Renal pelvis (tissue), 4 donors: ENCODE measurements around the gene SBF1. TPM values are rescaled to one million over a fixed set of nuclear protein-coding genes. Genes with fewer than 3 reads are reported as not detected.

Experiments used
- DNase-seq: peaks from one replicate; pipeline ENCODE4 v3.0.0-alpha.2; 2013
- polyA plus RNA-seq, 3 donors: library from polyadenylated mRNA; unstranded; fragments of 120-200 nt; gene quantifications; one replicate each; pipeline ENCODE4 v1.2.1, GENCODE V29; 2013; ENCODE audit not compliant: insufficient read length in 3 of 3

The SBF1 gene
- polyA plus RNA-seq, 3 donors, result 42.2 to 51.0 (median 42.9) TPM

DNA sequence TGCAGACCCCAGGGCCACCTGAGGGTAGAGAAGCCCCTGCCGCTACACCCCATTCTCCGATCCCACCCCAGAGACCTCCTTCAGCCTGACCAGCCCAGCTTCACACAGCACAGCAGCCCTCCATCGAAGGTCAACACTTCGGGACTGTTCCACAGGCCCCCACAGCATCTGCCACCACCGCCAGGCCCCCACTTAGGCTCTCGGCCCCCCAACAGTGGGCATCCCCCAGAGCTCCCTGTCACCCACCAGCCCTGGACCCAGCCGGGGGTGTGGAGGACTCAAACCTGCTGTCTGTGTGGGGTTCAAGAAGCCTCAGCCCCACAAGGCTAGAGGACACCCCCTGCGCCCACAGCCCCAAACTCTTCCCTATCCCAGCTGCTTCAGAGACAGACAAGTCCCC, 6.2 kb downstream of the SBF1 start:
- DNase-seq, result no peak

DNA sequence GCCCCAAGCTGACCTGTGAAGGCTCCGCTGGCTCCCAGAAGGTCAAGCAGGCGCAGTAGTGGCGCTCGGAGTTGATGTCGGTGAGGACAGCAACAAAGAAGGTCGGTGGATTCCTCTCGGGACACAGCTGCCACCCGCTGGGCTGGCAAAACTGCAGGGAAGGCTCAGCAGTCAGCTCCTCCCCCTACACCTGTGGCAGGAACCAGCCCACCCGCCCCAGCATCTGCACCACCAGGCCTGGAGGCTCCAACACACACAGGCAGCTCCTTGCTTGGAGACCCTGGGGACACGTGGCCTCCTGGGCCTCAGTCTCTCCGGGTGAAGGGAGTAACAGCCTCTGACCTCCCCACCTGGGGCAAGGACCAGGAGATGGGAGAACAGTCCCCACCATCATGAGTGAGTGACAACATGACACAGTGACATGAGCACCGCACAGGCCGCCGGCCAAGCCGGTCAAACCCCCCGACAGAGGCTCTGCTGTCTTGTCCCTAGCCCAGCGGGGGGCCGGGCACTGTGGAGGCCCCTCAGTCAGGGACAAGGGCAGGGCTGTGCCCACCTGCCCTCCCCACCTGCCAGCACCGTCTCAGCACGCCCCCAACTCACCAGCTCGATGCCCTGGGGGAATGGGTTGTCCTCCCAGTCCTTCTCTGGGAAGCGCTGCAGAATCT, 6.9 kb downstream of the SBF1 start:
- no peak for DNase-seq

DNA sequence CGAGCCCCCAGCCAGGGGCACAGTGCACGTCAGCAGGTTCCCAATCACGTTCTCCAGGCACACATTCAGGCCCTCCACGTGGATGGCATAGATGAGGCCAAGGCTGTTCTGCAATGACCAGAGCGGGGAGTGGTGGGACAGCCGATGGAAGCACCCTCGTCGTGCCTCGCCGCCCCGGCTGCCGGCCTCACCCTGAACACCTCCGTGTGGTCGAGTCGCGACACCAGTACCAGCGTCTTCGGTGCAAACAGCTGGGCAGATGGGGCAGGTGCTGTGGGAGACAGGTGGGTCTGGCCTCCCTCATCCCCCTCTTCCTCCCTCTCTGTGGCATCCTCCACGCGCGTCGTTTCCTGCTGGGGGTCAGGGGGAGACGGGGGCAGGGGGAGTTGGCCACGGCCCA, 7.5 kb downstream of the SBF1 start:
- no peak for DNase-seq

DNA sequence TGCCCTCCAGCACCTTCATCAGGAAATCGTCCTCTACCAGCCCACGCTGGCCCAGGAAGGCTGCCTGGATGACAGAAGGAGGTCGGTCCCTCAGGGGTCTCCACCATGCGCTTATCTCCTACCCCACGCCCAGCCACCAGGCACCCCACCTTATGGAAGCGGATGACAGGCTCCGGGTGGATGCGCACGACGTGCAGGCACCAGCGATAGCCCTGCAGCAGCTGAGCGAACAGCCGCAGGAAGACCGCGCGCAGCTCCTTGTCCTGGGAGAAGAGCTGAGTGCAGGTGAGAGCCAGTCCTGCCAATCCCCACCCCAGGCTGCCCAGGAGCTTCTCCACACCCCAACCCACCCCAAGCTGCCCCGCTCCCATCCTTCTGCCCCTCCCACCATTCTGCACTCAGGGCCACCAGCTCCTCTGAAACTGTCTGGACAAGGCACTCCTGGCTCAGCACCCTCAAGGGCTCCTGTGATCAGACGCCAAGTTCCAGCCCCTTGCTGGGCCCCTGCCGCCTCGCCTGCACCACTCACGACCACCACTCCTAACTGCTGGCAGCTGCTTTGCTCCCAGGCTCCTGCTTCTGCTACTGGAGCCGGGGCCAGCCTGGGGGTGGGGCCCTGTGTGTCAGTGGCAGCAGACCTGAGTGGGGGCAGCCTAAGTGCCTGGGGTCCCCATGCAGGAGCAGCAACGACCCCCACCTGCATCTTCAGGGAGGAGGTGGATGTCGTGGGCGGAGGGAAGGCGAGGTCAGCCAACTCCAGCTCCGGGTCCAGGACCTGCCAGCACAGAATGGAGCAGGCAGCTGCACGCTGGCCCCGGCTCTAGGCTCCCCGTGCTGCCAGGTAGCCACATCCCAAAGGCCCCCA, 9.5 kb downstream of the SBF1 start:
- no peak for DNase-seq

DNA sequence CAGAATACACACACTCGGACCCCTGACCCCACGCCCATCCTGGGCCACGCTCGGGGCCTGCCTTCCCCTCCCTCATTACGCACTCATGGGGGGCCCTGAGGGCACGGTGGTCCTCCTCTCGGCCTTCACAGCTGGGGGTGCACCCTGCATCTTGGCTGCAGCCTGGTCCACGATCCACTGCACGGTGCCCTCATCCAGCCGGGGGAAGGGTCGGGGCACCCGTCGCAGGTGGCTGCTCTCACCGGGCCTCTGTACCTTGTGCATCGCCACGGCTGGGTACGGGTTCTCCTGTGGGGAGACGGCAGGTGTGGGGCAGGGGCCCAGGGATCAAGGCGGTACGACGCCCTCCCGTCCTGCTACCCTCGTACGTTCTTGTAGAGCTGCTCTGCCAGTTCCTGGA, 10.4 kb downstream of the SBF1 start:
- DNase-seq, result no peak

DNA sequence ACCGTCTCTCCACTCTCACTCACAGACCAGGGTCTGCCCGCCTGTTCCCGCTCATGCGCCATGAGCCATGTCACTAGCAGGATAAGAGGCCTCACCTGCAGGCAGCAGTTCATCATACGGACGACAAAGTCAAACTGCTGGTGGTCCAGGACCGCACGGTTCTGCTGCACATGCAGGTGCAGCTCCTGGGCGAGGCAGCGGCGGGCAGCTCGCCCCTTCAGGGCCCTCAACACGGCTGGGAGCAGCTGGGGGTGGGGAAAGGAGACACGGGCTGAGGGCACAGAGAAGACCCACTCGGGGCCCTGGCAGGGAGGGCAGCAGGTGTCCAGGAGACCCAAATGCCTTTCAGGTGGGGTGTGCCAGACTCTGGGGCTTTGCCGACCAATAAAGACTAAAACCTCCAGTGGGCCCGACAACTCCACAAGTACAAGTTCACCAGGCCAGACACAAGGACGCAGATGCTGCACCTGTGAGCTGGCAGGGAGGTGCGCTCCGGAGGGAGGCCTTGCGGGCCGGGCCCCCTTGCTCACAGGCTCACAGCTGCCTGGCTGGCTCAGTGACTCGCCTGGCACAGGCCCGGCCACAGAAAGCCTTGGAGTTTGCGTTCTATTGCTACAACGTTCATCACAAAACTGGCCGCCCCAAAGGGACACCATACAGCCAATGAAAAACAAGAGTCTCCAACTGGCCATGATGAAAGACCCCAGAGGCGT, 11.5 kb downstream of the SBF1 start:
- no peak for DNase-seq

DNA sequence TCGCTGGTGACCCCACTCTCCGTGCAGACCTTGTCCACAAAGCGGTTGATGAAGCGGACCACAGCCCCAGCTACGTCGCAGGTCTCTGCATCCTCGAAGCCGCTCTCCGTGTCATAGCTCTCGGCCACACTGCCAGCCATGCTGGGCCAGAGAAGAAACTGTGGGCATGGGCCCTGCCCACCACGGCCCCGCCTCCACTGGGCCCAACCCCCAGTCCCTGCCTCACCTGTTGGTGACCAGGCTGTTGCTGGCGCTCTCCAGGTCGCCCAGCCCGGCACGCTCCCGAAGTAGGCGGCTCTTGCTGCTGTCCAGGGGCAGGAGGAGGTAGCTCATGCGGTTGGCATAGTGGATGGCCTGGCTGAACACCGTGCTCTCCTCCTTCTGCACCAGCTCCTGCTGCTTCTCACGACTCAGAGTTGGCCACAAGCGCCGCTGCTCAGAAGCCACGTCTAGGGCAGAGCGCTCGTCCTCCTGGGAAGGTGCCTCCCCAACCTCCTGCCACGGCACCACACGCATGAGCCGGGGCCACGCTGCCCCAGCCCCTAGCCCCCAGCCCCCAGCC, 12.8 kb downstream of the SBF1 start:
- no peak for DNase-seq

DNA sequence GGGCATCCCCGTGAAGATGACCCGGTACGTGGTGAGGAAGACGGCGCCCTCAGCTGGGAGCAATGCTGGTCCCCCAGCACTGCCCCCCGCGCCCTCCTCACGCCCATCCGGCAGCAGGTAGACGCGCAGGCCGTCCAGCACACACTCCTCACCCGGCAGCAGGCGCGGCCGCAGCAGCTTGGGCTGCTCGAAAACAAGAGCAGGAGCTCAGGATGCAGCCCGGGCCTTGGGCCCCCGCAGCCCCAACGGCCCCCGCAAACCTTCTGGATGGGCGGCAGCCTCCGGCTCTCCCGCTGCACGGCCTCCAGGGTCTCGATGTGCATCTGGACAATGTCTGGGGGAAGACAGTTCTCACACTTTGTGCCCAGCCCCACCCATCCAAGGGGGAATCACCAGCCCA, 13.3 kb downstream of the SBF1 start:
- DNase-seq, result no peak

DNA sequence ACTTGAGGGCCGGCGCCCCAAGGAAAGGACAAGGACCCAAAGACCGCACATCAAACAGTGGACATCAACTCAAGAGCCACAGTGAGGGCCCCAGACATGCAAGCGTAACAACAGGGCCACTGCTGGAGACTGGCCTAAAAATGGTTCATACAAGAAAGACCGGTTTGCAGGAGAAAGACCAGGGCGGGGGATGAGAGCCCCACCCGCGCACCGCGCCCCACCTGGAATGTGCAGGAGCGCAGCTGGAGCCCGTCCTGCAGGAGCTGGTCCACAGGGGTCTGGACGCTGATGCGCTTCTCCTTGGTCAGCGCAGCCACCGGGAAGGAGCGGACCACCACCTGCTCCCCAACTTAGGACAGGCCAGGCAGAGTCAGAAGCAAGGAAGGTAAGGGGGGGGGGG, 13.9 kb downstream of the SBF1 start:
- no peak for DNase-seq

DNA sequence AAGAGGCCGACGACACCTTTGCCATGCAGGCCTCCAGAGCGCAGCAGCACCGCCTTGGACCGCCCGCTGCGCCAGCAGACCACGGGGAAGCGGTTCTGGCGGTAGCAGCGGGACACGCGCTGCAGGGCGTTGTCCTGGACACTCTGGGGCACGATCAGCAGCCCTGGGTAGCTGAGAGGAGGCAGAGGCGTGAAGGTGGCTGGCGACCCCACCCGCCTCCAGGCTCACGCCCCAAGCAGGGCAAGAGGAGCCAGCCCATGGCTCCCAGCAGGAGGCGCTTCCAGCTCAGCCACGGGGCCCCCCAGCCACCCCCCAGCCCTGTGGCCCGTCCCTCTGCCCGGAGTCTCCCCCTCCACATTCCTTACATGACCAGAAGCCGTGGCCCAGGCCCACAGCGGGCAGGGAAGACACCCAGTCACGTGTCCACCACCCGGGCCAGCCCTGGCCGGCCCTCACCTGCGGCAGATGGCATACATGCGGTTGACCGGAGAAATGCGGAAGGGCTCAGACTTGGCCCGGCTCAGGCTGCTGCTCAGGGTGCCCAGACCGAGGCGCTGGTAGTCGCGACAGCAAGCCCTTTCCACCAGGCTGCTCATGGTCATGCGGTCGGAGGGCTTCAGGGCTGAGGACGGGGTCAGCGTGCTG, 15.2 kb downstream of the SBF1 start:
- DNase-seq, result no peak

DNA sequence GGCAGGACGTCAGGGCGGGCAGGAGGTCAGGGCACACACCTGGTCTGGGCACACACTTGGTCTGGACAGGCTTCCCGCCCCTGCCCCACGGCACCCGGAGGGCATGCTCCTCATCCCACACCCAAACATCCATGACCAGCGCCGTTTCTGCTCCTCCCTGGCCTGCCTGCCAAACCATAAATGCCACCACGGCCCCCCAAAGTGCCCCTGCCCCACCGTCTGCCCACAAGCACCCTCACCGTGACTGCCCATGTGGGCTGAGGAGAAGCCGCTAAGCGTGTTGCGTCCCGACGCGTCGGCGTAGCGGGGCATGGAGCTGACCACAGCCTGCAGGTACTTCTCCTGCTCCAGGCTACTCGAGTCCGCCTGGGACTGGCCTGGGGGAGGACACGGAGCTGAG, 15.8 kb downstream of the SBF1 start:
- no peak for DNase-seq

DNA sequence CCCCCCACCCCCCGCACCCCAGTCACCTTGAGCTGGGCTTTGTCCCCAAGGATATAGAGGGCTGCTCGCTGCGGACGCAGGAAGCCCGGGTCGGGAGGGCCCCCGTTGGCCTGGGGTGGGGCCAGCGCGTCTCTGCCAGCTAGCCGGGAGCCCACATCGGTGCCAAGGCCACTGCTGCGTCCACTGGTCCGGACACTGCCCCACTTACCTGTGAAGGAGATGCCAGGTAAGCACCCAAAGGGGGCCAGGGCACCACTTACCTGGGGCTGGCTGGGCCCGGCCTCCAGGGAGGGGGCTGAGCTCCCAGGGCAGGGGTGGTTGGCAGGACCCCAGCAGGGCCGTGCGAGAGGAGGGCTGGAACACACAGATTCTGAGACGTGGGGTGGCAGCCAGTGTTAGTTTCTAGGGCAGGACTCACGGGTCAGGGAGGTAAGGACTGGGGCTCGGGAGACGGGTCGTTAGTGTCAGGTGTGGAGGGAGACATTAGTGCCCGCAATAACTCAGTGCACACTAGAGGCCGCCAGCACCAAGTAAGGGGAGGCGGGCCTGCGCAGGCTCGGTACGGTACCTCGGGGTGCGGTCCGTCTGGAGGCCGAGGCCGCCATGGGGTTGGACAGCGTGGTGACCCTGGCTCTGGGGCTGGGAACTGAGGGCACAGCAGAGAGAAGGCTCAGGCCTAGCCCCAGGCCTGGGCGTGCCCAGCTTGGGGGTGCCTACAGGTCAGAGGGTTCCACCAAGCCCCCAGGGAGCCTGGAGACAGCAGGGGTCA, 18.2 kb downstream of the SBF1 start:
- no peak for DNase-seq

DNA sequence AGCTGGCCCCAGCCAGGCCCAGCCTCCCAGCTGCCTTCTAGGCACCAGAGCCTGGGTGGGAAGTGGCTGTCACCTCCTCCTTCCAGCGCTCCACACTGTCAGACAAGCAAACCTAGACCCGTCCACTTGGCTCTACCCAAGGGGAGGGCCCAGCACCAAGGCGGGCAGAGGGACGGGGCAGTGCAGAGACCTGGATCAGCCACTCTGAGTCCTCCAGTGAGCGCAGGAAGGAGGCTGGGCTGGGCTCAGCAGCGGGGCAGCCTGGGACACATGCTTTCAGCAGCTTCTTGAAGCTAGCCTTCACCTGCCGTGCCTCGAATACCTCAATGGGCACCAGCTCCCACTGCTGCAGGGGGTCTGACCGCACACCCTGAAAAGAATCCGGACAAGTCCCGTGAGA, 18.8 kb downstream of the SBF1 start:
- no peak for DNase-seq

DNA sequence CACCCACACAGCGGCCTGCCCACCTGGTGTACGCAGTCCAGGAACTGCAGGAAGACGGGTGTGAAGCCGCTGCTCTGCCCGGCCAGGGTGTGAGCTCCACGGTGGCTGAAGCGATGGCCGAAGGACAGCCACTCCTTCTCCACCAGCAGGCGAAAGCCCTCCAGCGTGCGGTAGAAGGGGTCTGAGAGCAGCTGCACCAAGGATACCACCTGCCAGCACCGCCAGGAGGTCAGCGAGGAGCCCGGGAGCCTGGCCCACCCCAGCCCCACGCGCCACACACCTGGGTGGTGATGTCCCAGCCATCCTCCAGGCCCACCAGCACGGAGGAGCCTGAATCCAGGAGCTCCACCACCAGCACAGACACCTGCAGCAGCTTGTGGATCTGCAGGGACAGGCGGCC, 19.6 kb downstream of the SBF1 start:
- no peak for DNase-seq

DNA sequence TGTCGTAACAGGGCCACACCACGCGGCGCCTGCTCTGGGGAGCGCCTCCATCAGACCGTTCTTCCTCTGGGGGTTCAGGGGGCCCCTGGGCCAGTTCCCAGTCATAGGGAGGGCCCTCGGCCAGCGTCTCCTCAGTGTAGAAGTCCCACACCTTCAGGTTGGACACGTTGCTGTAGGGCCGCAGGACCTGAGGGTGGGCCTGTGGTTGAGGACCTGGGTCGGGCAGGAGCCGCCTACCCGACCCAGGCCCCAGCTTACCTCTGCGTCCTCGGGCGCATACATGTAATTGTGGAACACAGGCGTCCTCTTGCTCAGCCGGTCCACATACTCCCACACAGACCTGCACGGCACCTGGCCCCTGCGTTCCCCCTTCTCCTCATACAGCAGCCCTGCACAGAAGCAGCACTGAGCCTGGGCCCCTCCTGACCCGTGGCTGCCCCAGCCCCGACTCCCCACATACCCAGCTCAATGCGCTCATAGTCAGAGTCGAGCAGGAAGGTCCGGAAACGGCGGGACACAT, 20.2 kb downstream of the SBF1 start:
- no peak for DNase-seq

DNA sequence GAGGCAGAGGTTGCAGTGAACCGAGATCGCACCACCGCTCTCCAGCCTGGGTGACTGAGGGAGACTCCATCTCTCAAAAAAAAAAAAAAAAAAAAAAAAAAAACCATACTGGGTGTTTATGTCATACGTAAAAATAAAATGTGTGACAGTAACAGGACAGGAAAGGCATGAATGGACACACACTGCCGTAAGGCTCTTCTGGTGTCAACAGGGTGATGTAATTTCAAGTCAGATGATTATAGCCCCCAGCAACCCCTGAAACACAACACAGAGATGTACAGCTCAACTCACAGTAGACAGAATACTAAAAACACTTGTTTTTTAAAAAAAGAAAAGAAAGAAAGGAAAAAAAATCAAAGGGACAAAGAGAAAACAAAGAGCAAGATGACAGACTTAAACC, 22.2 kb downstream of the SBF1 start:
- DNase-seq, result no peak

DNA sequence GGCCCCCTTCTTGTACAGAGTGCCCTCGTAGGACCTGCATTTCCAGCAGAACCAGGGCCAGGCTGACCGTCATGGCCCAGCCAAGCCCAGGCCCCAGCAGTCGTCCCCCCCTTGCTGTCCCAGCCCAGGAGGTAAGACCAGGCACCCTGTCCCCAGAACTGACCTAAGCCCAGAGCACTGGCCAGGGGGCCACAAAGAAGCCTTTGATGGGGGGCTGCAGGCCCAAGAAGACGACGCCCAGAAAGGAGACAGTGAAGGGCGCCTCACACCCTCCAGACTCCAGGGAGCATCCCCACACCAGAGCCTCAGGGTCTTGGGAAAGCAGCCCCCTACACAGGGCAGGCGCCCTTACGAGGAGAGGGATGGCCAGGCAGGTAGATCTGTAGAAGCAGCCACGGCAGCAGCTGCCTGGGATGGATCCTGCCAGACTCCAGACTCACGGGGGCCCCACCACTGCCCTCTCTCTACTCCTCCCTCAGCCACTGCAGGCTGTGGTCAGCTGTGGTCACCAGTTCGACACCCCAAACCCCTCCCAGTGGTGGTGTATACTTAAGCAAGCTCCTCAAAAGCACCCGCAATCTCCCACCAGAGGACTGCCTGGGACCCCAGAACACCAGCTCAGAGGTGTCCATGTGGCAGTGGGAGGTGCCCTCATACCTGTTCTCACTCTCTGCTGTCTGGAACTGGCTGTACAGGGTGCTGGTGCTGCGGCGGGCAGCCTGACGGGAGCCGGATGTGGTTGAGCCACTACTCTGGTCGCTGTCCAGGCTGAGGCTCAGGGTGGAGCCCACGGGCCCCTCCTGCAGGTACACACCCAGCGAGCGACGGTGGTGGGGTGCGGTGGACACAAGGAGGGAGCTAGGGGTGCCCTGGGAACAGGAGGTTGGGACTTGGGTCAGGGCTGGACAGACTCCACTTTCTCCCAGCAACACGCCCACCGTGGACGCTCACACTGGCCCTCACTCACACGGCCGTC, 27.0 kb downstream of the SBF1 start:
- no peak for DNase-seq

DNA sequence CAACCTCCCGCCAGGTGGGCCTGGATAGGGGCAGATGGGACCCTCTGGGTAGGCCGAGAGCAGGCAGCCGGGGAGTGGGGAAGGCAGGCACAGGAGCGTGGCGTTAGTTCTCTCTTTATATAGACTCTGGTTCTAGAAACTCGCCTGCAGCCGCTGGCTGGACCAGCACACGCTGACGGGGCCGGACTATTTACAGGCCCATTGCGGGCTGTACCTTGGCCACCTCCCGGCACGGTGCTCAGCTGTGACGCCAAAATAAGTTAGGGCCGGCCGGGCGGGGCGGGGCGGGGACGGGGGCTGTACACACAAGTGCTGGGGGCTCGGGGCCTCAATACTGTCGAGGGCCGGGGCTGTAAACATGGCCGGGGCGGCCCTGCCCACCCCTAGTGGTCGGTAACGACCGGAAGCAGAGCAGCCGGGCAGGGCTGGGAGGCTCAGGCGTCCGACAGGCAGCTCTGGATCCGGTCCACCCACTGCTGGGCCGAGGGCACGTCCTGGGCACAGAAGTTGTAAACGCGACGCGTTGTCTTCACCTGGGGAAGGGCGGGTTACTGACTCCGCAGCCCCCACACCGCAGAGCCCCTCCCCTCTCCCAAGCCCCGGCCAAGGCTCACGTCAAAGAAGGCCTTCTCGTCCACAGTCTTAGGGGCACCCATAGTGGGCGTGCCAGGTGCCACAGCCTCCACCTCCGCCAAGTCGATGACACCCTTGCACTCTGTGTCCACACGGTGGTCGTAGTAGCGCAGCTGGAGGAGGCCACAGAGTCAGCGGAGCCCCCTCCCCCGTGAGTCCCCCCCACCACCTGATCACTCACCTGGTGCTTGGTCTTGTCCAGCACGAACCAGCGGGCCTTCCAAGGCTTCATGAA, 27.9 kb downstream of the SBF1 start:
- DNase-seq, result no peak
